Measurements from ENCODE around the gene MLH3. TPM values are rescaled to one million over a fixed set of nuclear protein-coding genes. Genes with fewer than 3 reads are reported as not detected.
A peak's percentile ranks its signal among the peaks of the same experiment; 100 is the strongest.
"Not testable (repeated sequence)": the region's sequence is repeated elsewhere in the genome, so short reads cannot be mapped to it uniquely, and the experiment has no call there.

Gene MLH3
- total RNA-seq, 1 donor from 2014 or later, result 27.7 TPM

GRCh38 chr14:75077794-75078193 is 26.5 kb upstream of the MLH3 start:
- Mint-ChIP-seq H3K4me1 (no peaks in the 10 kb centered on the region), H3K36me3 (ENCODE audit: low read depth) (no peaks in the 10 kb centered on the region), H3K27me3 (ENCODE audit: low read depth) (no peaks in the 10 kb centered on the region), H3K9me3 (no peaks in the 10 kb centered on the region), H3K4me3 (no peak overlapping the region), H3K27ac (ENCODE audit: unreplicated experiment) (no peak overlapping the region)
- no peak for TF ChIP-seq CTCF (conservative IDR thresholded peaks at IDR 0.05)
- no peak for DNase-seq (ENCODE audit: low read depth, low spot score)

GRCh38 chr14:75070383-75070782 is 19.1 kb upstream of the MLH3 start:
- no peak for DNase-seq (ENCODE audit: low read depth, low spot score)
- Mint-ChIP-seq H3K27ac (ENCODE audit: unreplicated experiment) (no peak overlapping the region), H3K36me3 (ENCODE audit: low read depth) (no peaks in the 10 kb centered on the region), H3K27me3 (ENCODE audit: low read depth) (no peaks in the 10 kb centered on the region), H3K4me1 (peaks cover 4% of the 10 kb centered on the region), H3K9me3 (no peaks in the 10 kb centered on the region), H3K4me3 (no peak overlapping the region)
- TF ChIP-seq CTCF (conservative IDR thresholded peaks at IDR 0.05), result no peak

- peaks cover 5% of the 10 kb centered on the region for H3K4me1 Mint-ChIP-seq
- H3K27ac Mint-ChIP-seq (ENCODE audit: unreplicated experiment), result peak overlapping the region; percentile 70
- TF ChIP-seq CTCF (conservative IDR thresholded peaks at IDR 0.05), result no peak
- no peak for DNase-seq (ENCODE audit: low read depth, low spot score)
- no peaks in the 10 kb centered on the region for H3K27me3 Mint-ChIP-seq (ENCODE audit: low read depth)
- no peaks in the 10 kb centered on the region for H3K9me3 Mint-ChIP-seq
- no peak overlapping the region for H3K4me3 Mint-ChIP-seq
- H3K36me3 Mint-ChIP-seq (ENCODE audit: low read depth), result no peaks in the 10 kb centered on the region
Observed at GRCh38 chr14:75069811-75070145, 18.5 kb upstream of the MLH3 start.

- H3K4me3 Mint-ChIP-seq, result no peak within 1 kb of the TSS
- DNase-seq (ENCODE audit: low read depth, low spot score), result peak; percentile 85
- no peaks in the 10 kb centered on the region for H3K9me3 Mint-ChIP-seq
- H3K4me1 Mint-ChIP-seq, result peaks cover 8% of the 10 kb centered on the region
- no peaks in the 10 kb centered on the region for H3K27me3 Mint-ChIP-seq (ENCODE audit: low read depth)
- TF ChIP-seq CTCF (conservative IDR thresholded peaks at IDR 0.05), result no peak
- no peaks in the 10 kb centered on the region for H3K36me3 Mint-ChIP-seq (ENCODE audit: low read depth)
- peak within 1 kb of the TSS; percentile 70 for H3K27ac Mint-ChIP-seq (ENCODE audit: unreplicated experiment)
Observed at GRCh38 chr14:75069121-75069810, 18.0 kb upstream of the MLH3 start, which contains the start of gene ZC2HC1C. Gene ZC2HC1C (plus strand): TSS chr14:75069641. CDS start chr14:75070574, 933 bp downstream.

- no peak overlapping the region for H3K4me3 Mint-ChIP-seq
- no peak overlapping the region for H3K27ac Mint-ChIP-seq (ENCODE audit: unreplicated experiment)
- no peak for DNase-seq (ENCODE audit: low read depth, low spot score)
- H3K36me3 Mint-ChIP-seq (ENCODE audit: low read depth), result no peaks in the 10 kb centered on the region
- no peaks in the 10 kb centered on the region for H3K27me3 Mint-ChIP-seq (ENCODE audit: low read depth)
- H3K9me3 Mint-ChIP-seq, result no peaks in the 10 kb centered on the region
- peaks cover 15% of the 10 kb centered on the region for H3K4me1 Mint-ChIP-seq
- no peak for TF ChIP-seq CTCF (conservative IDR thresholded peaks at IDR 0.05)
Observed at GRCh38 chr14:75068294-75069120, 17.2 kb upstream of the MLH3 start.

- H3K4me3 Mint-ChIP-seq; DNase-seq (ENCODE audit: low read depth, low spot score); H3K27me3 Mint-ChIP-seq (ENCODE audit: low read depth); H3K27ac Mint-ChIP-seq (ENCODE audit: unreplicated experiment); H3K9me3 Mint-ChIP-seq; H3K36me3 Mint-ChIP-seq (ENCODE audit: low read depth): not testable (repeated sequence)
- H3K4me1 Mint-ChIP-seq, result peaks cover 23% of the 10 kb centered on the region
Observed at GRCh38 chr14:75067765-75068164, 16.5 kb upstream of the MLH3 start.

Data from neural crest cell (in vitro differentiated cells).